HTERT RPE-1 (cell line): ENCODE results near the gene SPOCK3.
"Not testable (repeated sequence)": the region's sequence is repeated elsewhere in the genome, so short reads cannot be mapped to it uniquely, and the experiment has no call there.

Experiments used
- in situ Hi-C: fragments of 300-500 bp; cut with MboI; formaldehyde crosslinking; loops from 4 replicates; pipeline ENCODE4 v1.14.3; 2020; ENCODE audit warnings: low sequenced_read_pairs

Gene SPOCK3

GRCh38 chr4:166968219-166968618, 266.1 kb downstream of the SPOCK3 start:
- in situ Hi-C loops: not testable (repeated sequence)

- in situ Hi-C loops: no loop called here
Observed at GRCh38 chr4:166965562-166965961, 268.7 kb downstream of the SPOCK3 start.

GRCh38 chr4:166957451-166957850, 276.8 kb downstream of the SPOCK3 start:
- in situ Hi-C loops: no loop called here

GRCh38 chr4:166956484-166956883, 277.8 kb downstream of the SPOCK3 start:
- in situ Hi-C loops: no loop called here

- in situ Hi-C loops: no loop called here
Observed at GRCh38 chr4:166941629-166942028, 292.7 kb downstream of the SPOCK3 start.

GRCh38 chr4:166930464-166930863, 303.8 kb downstream of the SPOCK3 start:
- in situ Hi-C loops: no loop called here

GRCh38 chr4:166924424-166924823, 309.9 kb downstream of the SPOCK3 start:
- in situ Hi-C loops: no loop called here

- in situ Hi-C loops: no loop called here
Observed at GRCh38 chr4:166913926-166914325, 320.4 kb downstream of the SPOCK3 start.

GRCh38 chr4:166903408-166903807, 330.9 kb downstream of the SPOCK3 start:
- in situ Hi-C loops: no loop called here

- in situ Hi-C loops: no loop called here
Observed at GRCh38 chr4:166902941-166903340, 331.4 kb downstream of the SPOCK3 start.

GRCh38 chr4:166896254-166896653, 338.0 kb downstream of the SPOCK3 start:
- in situ Hi-C loops: no loop called here

GRCh38 chr4:166895771-166896170, 338.5 kb downstream of the SPOCK3 start:
- in situ Hi-C loops: no loop called here

GRCh38 chr4:166887457-166887856, 346.8 kb downstream of the SPOCK3 start:
- in situ Hi-C loops: no loop called here

- in situ Hi-C loops: no loop called here
Observed at GRCh38 chr4:166886718-166887117, 347.6 kb downstream of the SPOCK3 start.

- in situ Hi-C loops: no loop called here
Observed at GRCh38 chr4:166882221-166882620, 352.1 kb downstream of the SPOCK3 start.

GRCh38 chr4:166875821-166876220, 358.5 kb downstream of the SPOCK3 start:
- in situ Hi-C loops: no loop called here

- in situ Hi-C loops: no loop called here
Observed at GRCh38 chr4:166862032-166862431, 372.3 kb downstream of the SPOCK3 start.

- in situ Hi-C loops: not testable (repeated sequence)
Observed at GRCh38 chr4:166850398-166850797, 383.9 kb downstream of the SPOCK3 start.

- in situ Hi-C loops: no loop called here
Observed at GRCh38 chr4:166846939-166847338, 387.4 kb downstream of the SPOCK3 start.

- in situ Hi-C loops: no loop called here
Observed at GRCh38 chr4:166842795-166843261, 391.5 kb downstream of the SPOCK3 start.

GRCh38 chr4:166839615-166840251, 394.6 kb downstream of the SPOCK3 start:
- in situ Hi-C loops: no loop called here

GRCh38 chr4:166838975-166839614, 395.2 kb downstream of the SPOCK3 start:
- in situ Hi-C loops: no loop called here

- in situ Hi-C loops: no loop called here
Observed at GRCh38 chr4:166836865-166837264, 397.4 kb downstream of the SPOCK3 start.
